ENCODE results near the gene LCN10.

DNA sequence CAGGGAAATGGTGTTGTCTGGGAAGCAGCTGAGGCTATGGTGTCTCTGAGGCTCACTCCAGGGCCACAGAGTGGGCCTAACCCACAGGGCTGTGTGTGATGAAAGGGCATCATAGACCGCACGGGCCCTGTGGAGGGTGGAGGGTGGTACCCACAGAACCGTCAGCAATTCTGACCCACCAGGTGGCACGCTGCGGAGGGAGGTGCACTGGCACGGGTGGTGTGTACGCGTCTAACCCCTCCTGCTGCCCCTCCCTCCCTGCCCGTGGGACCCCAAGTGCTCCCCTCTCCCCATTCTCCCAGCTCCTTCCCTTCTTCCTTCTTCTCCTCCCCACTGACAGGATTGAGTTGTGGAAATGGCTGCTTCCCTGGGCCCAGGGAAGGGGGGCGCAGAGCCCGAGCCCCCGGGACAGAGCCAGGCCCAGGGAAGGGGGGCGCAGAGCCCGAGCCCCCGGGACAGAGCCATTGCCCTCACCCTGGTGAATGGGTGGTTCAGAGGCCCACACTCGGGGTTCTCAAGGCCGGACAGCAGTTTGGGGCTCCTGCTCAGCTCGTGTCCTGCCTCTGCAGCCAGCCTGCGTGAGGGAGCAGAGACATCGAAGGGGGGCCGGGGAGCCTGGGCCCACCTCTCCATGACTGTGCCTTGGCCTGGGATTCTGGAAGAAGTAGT lies 6.8 kb downstream of the LCN10 start:
- TF ChIP-seq CTCF (IDR thresholded peaks at IDR 0.05) = no peak
- no peak for TF ChIP-seq EP300 (IDR thresholded peaks at IDR 0.05)
